PC-3 (cell line): ENCODE data around the gene PRKAR1B. TPM values are rescaled to one million over a fixed set of nuclear protein-coding genes. Genes with fewer than 3 reads are reported as not detected.

ENCODE experiments used
- ATAC-seq: fragments of 200-7000 bp; cut with Tn5 transposase; 2 replicates; pipeline ENCODE4 v1.9.1; 2020; ENCODE audit warnings: mild to moderate bottlenecking, moderate library complexity
- BruUV-seq: library from RNA; stranded (reverse); fragments of 400-500 nt; replicated peaks from 2 replicates; lab custom pipeline; 2021; lab: Mats Ljungman, UMichigan
- CTCF ChIA-PET: fragments of 300-600 bp; sonication (Branson Sonifier 250); formaldehyde crosslinking; loops from one replicate; lab custom pipeline; 2022; ENCODE audit warnings: antibody characterized with exemption; lab: Charles Lee
- POLR2A ChIA-PET: fragments of 300-600 bp; sonication (Branson Sonifier 250); formaldehyde crosslinking; loops from one replicate; lab custom pipeline; 2022; ENCODE audit warnings: antibody characterized with exemption; ENCODE audit not compliant: unreplicated experiment; lab: Charles Lee
- DNase-seq: peaks from one replicate; pipeline ENCODE4 v3.0.0-alpha.2; 2015
- H2AFZ ChIP-seq: fragments of 300-600 bp; sonication (generic); 2 replicates; pipeline ENCODE4 v1.6.0; 2016; ENCODE audit warnings: antibody characterized with exemption, low read length
- H3F3A ChIP-seq: fragments of 300-600 bp; sonication (generic); one replicate; pipeline ENCODE4 v1.6.0; 2017; ENCODE audit warnings: antibody characterized with exemption, low read length, control low read depth, mild to moderate bottlenecking; ENCODE audit not compliant: unreplicated experiment
- H3K27ac ChIP-seq: fragments of 300-600 bp; sonication (generic); 2 replicates; pipeline ENCODE4 v1.5.1; 2016; ENCODE audit warnings: mild to moderate bottlenecking, low read length
- H3K27me3 ChIP-seq: fragments of 300-600 bp; sonication (generic); 2 replicates; pipeline ENCODE4 v1.6.1; 2016; ENCODE audit warnings: low read length, mixed read lengths
- H3K36me3 ChIP-seq: fragments of 300-600 bp; sonication (generic); 2 replicates; pipeline ENCODE4 v1.6.1; 2016; ENCODE audit warnings: low read depth, mixed run types, low read length, mixed read lengths
- H3K4me1 ChIP-seq: fragments of 300-600 bp; sonication (generic); 2 replicates; pipeline ENCODE4 v1.5.1; 2016; ENCODE audit warnings: low read length; ENCODE audit not compliant: insufficient read depth
- H3K4me2 ChIP-seq: fragments of 300-600 bp; sonication (generic); 2 replicates; pipeline ENCODE4 v1.6.0; 2016; ENCODE audit warnings: low read length
- H3K4me3 ChIP-seq: fragments of 300-600 bp; sonication (generic); 2 replicates; pipeline ENCODE4 v1.5.1; 2016; ENCODE audit warnings: mild to moderate bottlenecking, low read length, mixed read lengths
- H3K79me2 ChIP-seq: fragments of 300-600 bp; sonication (generic); 2 replicates; pipeline ENCODE4 v1.6.1; 2017; ENCODE audit warnings: low read length, mixed read lengths
- H3K9ac ChIP-seq: fragments of 300-600 bp; sonication (generic); 2 replicates; pipeline ENCODE4 v1.6.0; 2016; ENCODE audit warnings: mild to moderate bottlenecking, low read length
- H3K9me2 ChIP-seq: fragments of 300-600 bp; sonication (generic); replicated peaks from 2 replicates; pipeline ENCODE4 v1.6.1; 2016; ENCODE audit warnings: mixed run types, low read length, mixed read lengths
- H3K9me3 ChIP-seq: fragments of 300-600 bp; sonication (generic); 2 replicates; pipeline ENCODE4 v1.6.1; 2016; ENCODE audit warnings: low read length, mixed read lengths
- H4K20me1 ChIP-seq: fragments of 300-600 bp; sonication (generic); 2 replicates; pipeline ENCODE4 v1.6.1; 2016; ENCODE audit warnings: low read length, mixed read lengths
- EZH2 ChIP-seq: fragments of 300-600 bp; sonication (generic); IDR thresholded peaks from one replicate; pipeline ENCODE4 v1.6.1; 2017; ENCODE audit warnings: antibody characterized with exemption, mild to moderate bottlenecking, low read length; ENCODE audit not compliant: unreplicated experiment
- EZH2phosphoT487 ChIP-seq: fragments of 300-600 bp; sonication (generic); IDR thresholded peaks from 2 replicates; pipeline ENCODE4 v1.6.1; 2018; ENCODE audit warnings: mild to moderate bottlenecking, antibody characterized with exemption, low read length, borderline replicate concordance
- intact Hi-C: fragments of 100-400 bp; cut with micrococcal nuclease; formaldehyde crosslinking; loops from 2 replicates; pipeline ENCODE4 v1.9.0; 2023
- total RNA-seq: library from RNA; depleted of rRNA; stranded (reverse); fragments of >200 nt; gene quantifications from 2 replicates; pipeline ENCODE4 v1.2.3, GENCODE V29; 2014
- TF ChIP-seq, protein P1 (sequence below): fragments of 300-600 bp; sonication (generic); conservative IDR thresholded peaks from 2 replicates; pipeline ENCODE4 v1.5.1; 2017; ENCODE audit warnings: antibody characterized with exemption, low read depth, mild to moderate bottlenecking, low read length

PRKAR1B gene
- total RNA-seq, 1 experiment from 2014 or later = 15.6 TPM

DNA sequence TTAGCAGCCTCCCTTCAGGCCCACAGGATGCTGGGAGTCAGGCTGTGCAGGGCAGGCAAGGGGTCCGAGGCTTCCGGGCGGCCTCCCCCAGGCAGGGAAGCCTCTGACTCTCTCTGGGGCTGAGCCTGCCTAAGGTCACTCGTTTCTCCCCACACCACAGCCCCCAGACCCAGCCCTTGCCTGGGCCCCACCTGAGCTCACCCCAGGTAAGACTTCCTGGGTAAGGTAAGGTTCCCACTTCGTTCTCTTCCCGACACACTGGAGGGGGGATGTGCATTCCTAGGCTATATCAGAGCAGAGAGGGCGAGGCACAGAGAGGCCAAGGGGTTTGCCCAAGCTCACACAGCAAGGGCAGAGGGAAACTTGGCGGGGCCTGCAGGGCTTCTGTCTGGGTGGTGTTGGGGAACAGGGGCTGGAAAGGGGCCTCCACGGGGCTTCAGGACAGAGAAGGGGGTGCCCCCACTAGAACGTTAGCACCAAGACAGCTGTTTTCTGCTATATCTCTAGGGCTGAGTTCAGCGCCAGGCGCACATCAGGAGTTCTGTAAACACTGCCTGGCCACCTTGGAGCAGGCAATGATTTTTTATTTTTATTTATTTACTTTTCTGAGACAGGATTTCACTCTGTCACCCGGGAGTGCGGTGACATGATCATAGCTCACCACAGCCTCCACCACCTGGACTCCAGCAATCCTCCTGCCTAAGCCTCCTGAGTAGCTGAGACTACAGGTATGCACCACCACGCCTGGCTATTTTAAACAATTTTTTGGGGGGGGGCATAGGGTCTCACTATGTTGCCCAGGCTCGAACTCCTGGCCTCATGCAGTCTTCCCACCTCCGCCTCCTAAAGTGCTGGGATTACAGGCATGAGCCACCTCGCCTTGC is 182.5 kb downstream of the PRKAR1B start:
- CTCF ChIA-PET = interaction anchor here (0.6 kb wide), 1 partner anchor 105 kb away, joined by 3 read pairs; no protein-coding TSS in a partner anchor
- ATAC-seq = no peak
- H3K36me3 ChIP-seq = no peaks in the 10 kb centered on the region

DNA sequence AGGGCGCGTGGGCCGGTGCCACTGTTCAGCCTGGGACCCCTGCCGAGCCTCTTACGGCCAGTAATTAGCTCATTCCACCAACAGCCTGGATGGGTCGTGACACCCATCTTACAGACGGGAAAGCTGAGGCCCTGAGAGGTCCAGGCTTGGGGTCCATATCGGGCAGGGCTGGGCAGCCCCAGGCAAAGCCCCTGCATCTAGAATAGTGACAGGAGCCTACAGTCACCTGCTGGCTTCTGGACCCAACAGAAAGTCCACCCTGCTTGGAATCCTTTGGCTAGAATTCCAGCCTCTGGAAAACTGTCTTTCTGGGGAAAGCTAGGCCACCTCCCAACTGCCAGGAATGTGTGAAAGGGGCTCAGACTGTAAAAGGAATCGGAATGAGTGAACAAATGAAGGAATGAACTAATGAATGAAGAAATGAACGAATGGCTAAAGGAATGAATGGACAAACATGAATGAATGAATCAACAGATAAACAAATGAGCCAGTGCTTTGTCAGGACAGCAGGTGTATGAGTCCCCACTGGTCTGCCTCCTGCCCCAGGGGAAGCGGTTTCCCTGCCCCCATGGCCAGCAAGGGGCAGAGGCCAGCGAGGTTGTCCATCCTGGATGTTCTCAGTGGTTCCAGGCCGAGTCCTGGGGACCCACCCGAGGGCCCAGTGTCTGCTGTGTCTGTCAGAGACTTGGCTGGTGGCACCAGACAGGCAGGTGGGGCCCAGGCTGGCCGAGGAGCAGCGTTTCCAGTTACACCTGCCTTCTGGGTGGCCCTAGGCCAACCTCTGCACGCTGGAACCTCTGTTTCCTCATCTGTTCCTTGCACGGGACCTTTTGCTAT is 183.4 kb downstream of the PRKAR1B start:
- Histone ChIP-seq H3K9me3 (no peaks in the 10 kb centered on the region), H4K20me1 (no peaks in the 10 kb centered on the region), H3K27ac (peak overlapping the region; percentile 88), H3K4me1 (peaks cover 46% of the 10 kb centered on the region), H3K9ac (peak overlapping the region; percentile 52), H3K36me3 (no peaks in the 10 kb centered on the region), H3K9me2 (no peaks in the 10 kb centered on the region), H3F3A (no peaks in the 10 kb centered on the region), H3K4me3 (no peak overlapping the region), H2AFZ (peak overlapping the region; percentile 66; the same call in 1 of the 2 replicates), H3K4me2 (peak overlapping the region; percentile 67), H3K27me3 (no peaks in the 10 kb centered on the region), H3K79me2 (no peaks in the 10 kb centered on the region)
- intact Hi-C loops = no loop called here
- TF ChIP-seq, protein P1, sequence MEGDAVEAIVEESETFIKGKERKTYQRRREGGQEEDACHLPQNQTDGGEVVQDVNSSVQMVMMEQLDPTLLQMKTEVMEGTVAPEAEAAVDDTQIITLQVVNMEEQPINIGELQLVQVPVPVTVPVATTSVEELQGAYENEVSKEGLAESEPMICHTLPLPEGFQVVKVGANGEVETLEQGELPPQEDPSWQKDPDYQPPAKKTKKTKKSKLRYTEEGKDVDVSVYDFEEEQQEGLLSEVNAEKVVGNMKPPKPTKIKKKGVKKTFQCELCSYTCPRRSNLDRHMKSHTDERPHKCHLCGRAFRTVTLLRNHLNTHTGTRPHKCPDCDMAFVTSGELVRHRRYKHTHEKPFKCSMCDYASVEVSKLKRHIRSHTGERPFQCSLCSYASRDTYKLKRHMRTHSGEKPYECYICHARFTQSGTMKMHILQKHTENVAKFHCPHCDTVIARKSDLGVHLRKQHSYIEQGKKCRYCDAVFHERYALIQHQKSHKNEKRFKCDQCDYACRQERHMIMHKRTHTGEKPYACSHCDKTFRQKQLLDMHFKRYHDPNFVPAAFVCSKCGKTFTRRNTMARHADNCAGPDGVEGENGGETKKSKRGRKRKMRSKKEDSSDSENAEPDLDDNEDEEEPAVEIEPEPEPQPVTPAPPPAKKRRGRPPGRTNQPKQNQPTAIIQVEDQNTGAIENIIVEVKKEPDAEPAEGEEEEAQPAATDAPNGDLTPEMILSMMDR = no peak
- TF ChIP-seq EZH2phosphoT487 = no peak
- TF ChIP-seq EZH2 = no peak
- ATAC-seq (peak; percentile 1; the same call in 1 of the 2 replicates), DNase-seq (peak; percentile 52)
- CTCF ChIA-PET = no interaction called here
- no TSS peak for BruUV-seq
- POLR2A ChIA-PET = interaction anchor here (0.6 to 0.8 kb wide), 2 partner anchors 98 to 432 kb away, joined by 3 to 11 read pairs; partner anchors contain the start of gene COX19

More for the DNA sequence above, 182.5 kb downstream of the PRKAR1B start:
- Histone ChIP-seq H3K27me3 (no peaks in the 10 kb centered on the region), H3K9me3 (no peaks in the 10 kb centered on the region), H3K4me2 (no peak overlapping the region), H2AFZ (no peak overlapping the region), H3K27ac (no peak overlapping the region), H3K4me1 (peaks cover 39% of the 10 kb centered on the region), H3K79me2 (no peaks in the 10 kb centered on the region), H3K9ac (no peak overlapping the region), H3F3A (no peaks in the 10 kb centered on the region), H4K20me1 (no peaks in the 10 kb centered on the region), H3K9me2 (no peaks in the 10 kb centered on the region), H3K4me3 (no peak overlapping the region)
- TF ChIP-seq EZH2 = no peak
- TF ChIP-seq, protein P1 = no peak
- no peak for DNase-seq
- BruUV-seq = no TSS peak
- POLR2A ChIA-PET = no interaction called here
- intact Hi-C loops = no loop called here
